Vagina (tissue), 2 donors: ENCODE measurements around the gene TCHH. TPM values are rescaled to one million over a fixed set of nuclear protein-coding genes. Genes with fewer than 3 reads are reported as not detected.

Experiments used
- DNase-seq, 2 donors: peaks; one replicate each; pipeline ENCODE4 v3.0.0-alpha.2; 2017; ENCODE audit errors: extremely low spot score in 2 of 2
- H3K27ac ChIP-seq: fragments of 200-600 bp; sonication (generic); one replicate; pipeline ENCODE4 v1.5.1; 2019
- H3K27me3 ChIP-seq: fragments of 200-600 bp; sonication (generic); one replicate; pipeline ENCODE4 v1.5.1; 2019
- H3K36me3 ChIP-seq, 2 donors: fragments of 200-600 bp; sonication (generic); one replicate each; pipeline ENCODE4 v1.5.1; 2017 to 2019
- H3K4me1 ChIP-seq: fragments of 200-600 bp; sonication (generic); one replicate; pipeline ENCODE4 v1.5.1; 2019
- H3K4me3 ChIP-seq, 2 donors: fragments of 200-600 bp; sonication (generic); 1 replicate in 1 of 2; 2 replicates in 1 of 2; pipeline ENCODE4 v1.5.1; 2016 to 2019
- H3K9me3 ChIP-seq: fragments of 200-600 bp; sonication (generic); one replicate; pipeline ENCODE4 v1.5.1; 2019
- POLR2A ChIP-seq, 2 donors: fragments of 450-650 bp; IDR thresholded peaks; one replicate each; pipeline ENCODE4 v1.6.1; 2017; ENCODE audit warnings: antibody characterized with exemption in 2 of 2, mild to moderate bottlenecking in 2 of 2, moderate library complexity in 2 of 2
- POLR2AphosphoS5 ChIP-seq, 2 donors: sonication (generic); formaldehyde crosslinking; IDR thresholded peaks; one replicate each; pipeline ENCODE4 v1.9.0; 2017; ENCODE audit warnings: antibody characterized with exemption in 2 of 2, mild to moderate bottlenecking in 2 of 2, low read depth in 1 of 2; ENCODE audit not compliant: insufficient read depth in 1 of 2
- intact Hi-C: fragments of 100-400 bp; cut with DNase I; formaldehyde crosslinking; loops from one replicate; pipeline ENCODE4 v1.15.1; 2023
- total RNA-seq: library from RNA; depleted of rRNA; stranded (reverse); fragments of >200 nt; gene quantifications from one replicate; pipeline ENCODE4 v1.2.3, GENCODE V29; 2016
- TF ChIP-seq, protein P1 (sequence below), 3 experiments: fragments of 450-650 bp in 2 of 3; fragments of 200-600 bp in 1 of 3; sonication (generic) in 1 of 3; IDR thresholded peaks; one replicate each; pipeline ENCODE4 v1.5.1; 2017 to 2019; ENCODE audit warnings: antibody characterized with exemption in 3 of 3, mild to moderate bottlenecking in 2 of 3, moderate library complexity in 2 of 3

The TCHH gene
- total RNA-seq, 1 donor from 2014 or later, result 0.25 TPM

DNA sequence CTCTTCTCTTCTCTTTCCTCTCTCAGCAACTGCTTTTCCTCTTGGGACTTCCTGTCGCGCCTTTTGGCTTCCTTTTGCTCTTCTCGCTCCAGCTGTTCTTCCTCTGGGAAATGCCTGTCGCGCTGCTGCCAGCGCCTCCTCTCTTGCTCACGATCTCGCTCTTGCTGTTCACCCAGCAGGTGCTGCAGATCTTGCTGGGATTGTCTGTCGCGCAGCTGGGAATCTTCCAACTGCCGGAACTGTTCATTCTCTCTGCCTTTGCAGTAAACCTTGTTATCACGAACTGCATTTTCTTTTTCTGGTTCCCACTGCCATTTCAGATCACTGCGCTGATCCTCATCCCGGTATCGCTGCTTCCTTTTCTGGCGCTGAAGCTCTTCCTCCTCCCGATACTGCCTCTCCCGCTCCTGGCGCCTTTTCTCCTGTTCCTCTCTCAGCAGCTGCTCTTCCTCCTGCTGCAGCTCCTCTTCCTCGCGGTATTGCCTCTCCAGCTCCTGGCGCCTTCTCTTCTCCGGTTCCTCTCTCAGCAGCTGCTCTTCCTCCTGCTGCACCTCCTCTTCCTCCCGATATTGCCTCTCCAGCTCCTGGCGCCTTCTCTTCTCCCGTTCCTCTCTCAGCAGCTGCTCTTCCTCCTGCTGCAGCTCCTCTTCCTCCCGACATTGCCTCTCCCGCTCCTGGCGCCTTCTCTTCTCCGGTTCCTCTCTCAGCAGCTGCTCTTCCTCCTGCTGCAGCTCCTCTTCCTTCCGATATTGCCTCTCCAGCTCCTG is 5.8 kb downstream of the TCHH start:
- Histone ChIP-seq H3K27me3 (peaks cover 12% of the 10 kb centered on the region), H3K4me1 (peaks cover 40% of the 10 kb centered on the region), H3K4me3 (peak overlapping the region in 1 of 2 donors; percentile 48)

DNA sequence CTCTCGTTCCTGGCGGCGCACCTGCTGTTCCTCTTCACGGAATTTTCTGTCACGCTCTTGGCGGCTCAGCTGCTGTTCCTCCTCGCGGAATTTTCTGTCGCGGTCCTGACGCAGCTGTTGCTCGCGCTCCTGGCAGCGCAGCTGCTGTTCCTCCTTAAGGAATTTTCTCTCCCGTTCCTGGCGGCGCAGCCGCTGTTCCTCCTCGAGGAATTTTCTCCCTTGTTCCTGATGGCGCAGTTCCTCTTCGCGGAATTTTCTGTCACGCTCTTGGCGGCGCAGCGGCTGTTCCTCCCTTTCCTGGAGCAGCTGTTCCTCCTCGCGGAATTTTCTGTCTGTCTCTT is 6.4 kb downstream of the TCHH start:
- no peak for DNase-seq
- no peaks in the 10 kb centered on the region for H3K36me3 ChIP-seq
- no peaks in the 10 kb centered on the region for H3K9me3 ChIP-seq
- peak overlapping the region in 1 of 2 donors; percentile 48 for H3K4me3 ChIP-seq
- no peak overlapping the region for H3K27ac ChIP-seq
- peaks cover 12% of the 10 kb centered on the region for H3K27me3 ChIP-seq
- TF ChIP-seq POLR2AphosphoS5 (IDR thresholded peaks at IDR 0.05; ENCODE audit: insufficient read depth in 1 of 2, low read depth in 1 of 2), result no peak
- TF ChIP-seq, protein P1, sequence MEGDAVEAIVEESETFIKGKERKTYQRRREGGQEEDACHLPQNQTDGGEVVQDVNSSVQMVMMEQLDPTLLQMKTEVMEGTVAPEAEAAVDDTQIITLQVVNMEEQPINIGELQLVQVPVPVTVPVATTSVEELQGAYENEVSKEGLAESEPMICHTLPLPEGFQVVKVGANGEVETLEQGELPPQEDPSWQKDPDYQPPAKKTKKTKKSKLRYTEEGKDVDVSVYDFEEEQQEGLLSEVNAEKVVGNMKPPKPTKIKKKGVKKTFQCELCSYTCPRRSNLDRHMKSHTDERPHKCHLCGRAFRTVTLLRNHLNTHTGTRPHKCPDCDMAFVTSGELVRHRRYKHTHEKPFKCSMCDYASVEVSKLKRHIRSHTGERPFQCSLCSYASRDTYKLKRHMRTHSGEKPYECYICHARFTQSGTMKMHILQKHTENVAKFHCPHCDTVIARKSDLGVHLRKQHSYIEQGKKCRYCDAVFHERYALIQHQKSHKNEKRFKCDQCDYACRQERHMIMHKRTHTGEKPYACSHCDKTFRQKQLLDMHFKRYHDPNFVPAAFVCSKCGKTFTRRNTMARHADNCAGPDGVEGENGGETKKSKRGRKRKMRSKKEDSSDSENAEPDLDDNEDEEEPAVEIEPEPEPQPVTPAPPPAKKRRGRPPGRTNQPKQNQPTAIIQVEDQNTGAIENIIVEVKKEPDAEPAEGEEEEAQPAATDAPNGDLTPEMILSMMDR (IDR thresholded peaks at IDR 0.05), result no peak
- no peak for TF ChIP-seq POLR2A (IDR thresholded peaks at IDR 0.05)
- H3K4me1 ChIP-seq, result peaks cover 40% of the 10 kb centered on the region
- intact Hi-C loops, result no loop called here

More for the DNA sequence above, 5.8 kb downstream of the TCHH start:
- H3K27ac ChIP-seq, result no peak overlapping the region
- TF ChIP-seq POLR2AphosphoS5 (IDR thresholded peaks at IDR 0.05; ENCODE audit: insufficient read depth in 1 of 2, low read depth in 1 of 2), result no peak
- TF ChIP-seq POLR2A (IDR thresholded peaks at IDR 0.05), result no peak
- TF ChIP-seq, protein P1 (IDR thresholded peaks at IDR 0.05), result no peak
- DNase-seq, result no peak
- intact Hi-C loops, result no loop called here
- H3K36me3 ChIP-seq, result no peaks in the 10 kb centered on the region
- H3K9me3 ChIP-seq, result no peaks in the 10 kb centered on the region

DNA sequence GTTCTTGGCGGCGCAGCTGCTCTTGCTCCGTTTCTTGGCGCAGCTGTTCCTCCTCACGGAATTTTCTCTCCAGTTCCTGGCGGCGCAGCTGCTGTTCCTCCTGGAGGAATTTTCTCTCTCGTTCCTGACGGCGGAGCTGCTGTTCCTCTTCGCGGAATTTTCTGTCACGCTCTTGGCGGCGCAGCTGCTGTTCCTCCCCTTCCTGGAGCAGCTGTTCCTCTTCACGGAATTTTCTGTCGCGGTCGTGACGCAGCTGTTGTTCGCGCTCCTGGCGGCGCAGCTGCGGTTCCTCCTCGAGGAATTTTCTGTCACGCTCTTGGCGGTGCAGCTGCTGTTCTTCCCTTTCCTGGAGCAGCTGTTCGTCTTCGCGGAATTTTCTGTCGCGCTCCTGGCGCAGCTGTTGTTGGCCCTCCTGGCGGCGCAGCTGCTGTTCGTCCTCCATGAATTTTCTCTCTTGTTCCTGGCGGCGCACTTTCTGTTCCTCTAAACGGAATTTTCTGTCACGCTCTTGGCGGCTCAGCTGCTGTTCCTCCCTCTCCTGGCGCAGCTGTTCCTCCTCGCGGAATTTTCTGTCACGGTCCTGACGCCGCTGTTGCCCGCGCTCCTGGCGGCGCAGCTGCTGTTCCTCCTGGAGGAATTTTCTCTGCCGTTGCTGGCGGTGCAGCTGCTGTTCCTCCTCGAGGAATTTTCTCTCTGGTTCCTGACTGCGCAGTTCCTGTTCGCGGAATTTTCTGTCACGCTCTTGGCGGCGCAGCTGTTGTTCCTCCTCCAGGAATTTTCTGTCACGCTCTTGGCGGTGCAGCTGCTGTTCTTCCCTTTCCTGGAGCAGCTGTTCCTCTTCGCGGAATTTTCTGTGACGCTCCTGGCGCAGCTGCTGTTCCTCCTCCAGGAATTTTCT is 7.0 kb downstream of the TCHH start:
- Histone ChIP-seq H3K4me1 (peaks cover 40% of the 10 kb centered on the region), H3K4me3 (peak overlapping the region in 1 of 2 donors; percentile 48)
- intact Hi-C loops, result no loop called here

DNA sequence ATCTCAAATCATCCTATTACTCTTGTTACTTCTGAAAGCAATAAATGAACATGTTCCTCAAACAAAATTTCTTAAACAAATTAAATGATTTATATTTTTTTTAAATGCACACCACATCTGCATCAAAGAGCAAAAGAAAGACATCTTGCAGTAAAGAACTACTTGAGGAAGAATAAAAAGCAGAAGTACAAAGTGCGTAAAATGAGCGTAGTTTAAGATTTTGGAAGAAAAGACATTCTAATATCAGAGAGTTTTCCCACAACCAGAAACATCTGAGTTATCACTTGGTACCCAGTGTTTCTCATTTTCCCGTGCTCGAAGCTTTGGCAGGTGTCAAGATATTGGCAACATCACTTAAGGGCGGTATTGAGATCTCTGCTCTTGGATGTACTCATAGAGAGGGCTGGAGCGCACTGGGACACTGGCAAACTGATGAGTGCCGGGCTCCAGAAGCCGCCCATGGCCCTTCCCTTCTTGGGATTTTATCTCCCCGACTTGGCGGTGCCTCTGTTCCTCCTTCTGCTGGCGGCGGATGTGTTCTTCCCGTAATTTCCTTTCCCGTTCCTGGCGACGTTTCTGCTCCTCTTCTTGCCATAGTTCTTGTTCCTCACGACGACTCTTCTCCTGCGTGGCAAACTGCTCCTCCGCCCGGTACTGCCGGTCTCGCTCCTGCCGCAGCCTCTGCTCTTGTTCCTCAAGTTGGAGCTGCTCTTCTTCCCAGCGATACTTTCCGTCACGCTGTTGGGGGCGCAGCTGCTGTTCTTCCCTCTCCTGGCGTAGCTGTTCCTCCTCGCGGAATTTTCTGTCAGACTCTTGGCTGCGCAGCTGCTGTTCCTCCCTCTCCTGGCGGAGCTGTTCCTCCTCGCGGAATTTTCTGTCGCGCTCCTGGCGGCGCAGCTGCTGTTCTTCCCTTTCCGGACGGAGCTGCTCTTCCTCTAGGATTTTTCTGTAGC is 7.9 kb downstream of the TCHH start:
- peak overlapping the region in 1 of 2 donors; percentile 48 for H3K4me3 ChIP-seq
- H3K9me3 ChIP-seq, result no peaks in the 10 kb centered on the region
- H3K4me1 ChIP-seq, result peaks cover 34% of the 10 kb centered on the region
- peaks cover 12% of the 10 kb centered on the region for H3K27me3 ChIP-seq
- DNase-seq, result no peak
- TF ChIP-seq POLR2A (IDR thresholded peaks at IDR 0.05) (no peak), POLR2AphosphoS5 (IDR thresholded peaks at IDR 0.05; ENCODE audit: insufficient read depth in 1 of 2, low read depth in 1 of 2) (no peak)
- TF ChIP-seq, protein P1 (IDR thresholded peaks at IDR 0.05), result no peak
- intact Hi-C loops, result no loop called here
- no peaks in the 10 kb centered on the region for H3K36me3 ChIP-seq
- H3K27ac ChIP-seq, result no peak overlapping the region

More for the DNA sequence above, 7.0 kb downstream of the TCHH start:
- H3K27ac ChIP-seq, result no peak overlapping the region
- peaks cover 12% of the 10 kb centered on the region for H3K27me3 ChIP-seq
- H3K9me3 ChIP-seq, result no peaks in the 10 kb centered on the region
- no peak for DNase-seq
- no peaks in the 10 kb centered on the region for H3K36me3 ChIP-seq
- TF ChIP-seq POLR2AphosphoS5 (IDR thresholded peaks at IDR 0.05; ENCODE audit: insufficient read depth in 1 of 2, low read depth in 1 of 2) (no peak), POLR2A (IDR thresholded peaks at IDR 0.05) (no peak)
- TF ChIP-seq, protein P1 (IDR thresholded peaks at IDR 0.05), result no peak
